HG02852 (cell line): ENCODE measurements around the gene INPP5K.
"Not testable (repeated sequence)": the region's sequence is repeated elsewhere in the genome, so short reads cannot be mapped to it uniquely, and the experiment has no call there.

Source experiments
- ATAC-seq: cut with Tn5 transposase; IDR thresholded peaks from one replicate; pipeline ENCODE4 v1.9.1; 2021; ENCODE audit warnings: mild to moderate bottlenecking, moderate library complexity; ENCODE audit not compliant: unreplicated experiment

Gene INPP5K

GRCh38 chr17:1508709-1509108 lies 7.7 kb downstream of the INPP5K start:
- not testable (repeated sequence) for ATAC-seq

- no peak for ATAC-seq
These were observed 9.7 kb downstream of the INPP5K start for GRCh38 chr17:1506649-1507267.

GRCh38 chr17:1505586-1505985 lies 10.8 kb downstream of the INPP5K start:
- ATAC-seq: no peak

- ATAC-seq: no peak
These were observed 11.5 kb downstream of the INPP5K start for GRCh38 chr17:1504866-1505265.

- no peak for ATAC-seq
These were observed 12.7 kb downstream of the INPP5K start for GRCh38 chr17:1503699-1504098.

GRCh38 chr17:1498869-1499268 lies 17.5 kb downstream of the INPP5K start:
- no peak for ATAC-seq

GRCh38 chr17:1498233-1498632 lies 18.2 kb downstream of the INPP5K start:
- ATAC-seq: no peak

GRCh38 chr17:1497831-1498230 lies 18.6 kb downstream of the INPP5K start:
- no peak for ATAC-seq

- no peak for ATAC-seq
These were observed 19.5 kb downstream of the INPP5K start for GRCh38 chr17:1496869-1497268.

- no peak for ATAC-seq
These were observed 21.0 kb downstream of the INPP5K start for GRCh38 chr17:1495265-1495989.

- ATAC-seq: no peak
These were observed 21.6 kb downstream of the INPP5K start for GRCh38 chr17:1494736-1495253.

GRCh38 chr17:1494203-1494602 lies 22.2 kb downstream of the INPP5K start:
- ATAC-seq: no peak

GRCh38 chr17:1493291-1493980 lies 23.0 kb downstream of the INPP5K start:
- ATAC-seq: no peak

- no peak for ATAC-seq
These were observed 23.9 kb downstream of the INPP5K start, which contains the start of gene MYO1C for GRCh38 chr17:1492249-1493206. MYO1C (minus strand) TSS chr17:1492686; CDS start chr17:1492487, 199 bp downstream.

GRCh38 chr17:1491443-1492248 lies 24.8 kb downstream of the INPP5K start:
- ATAC-seq: peak; percentile 43

GRCh38 chr17:1490643-1491442 lies 25.6 kb downstream of the INPP5K start:
- peak; percentile 55 for ATAC-seq

GRCh38 chr17:1488826-1489270 lies 27.6 kb downstream of the INPP5K start:
- no peak for ATAC-seq

GRCh38 chr17:1487939-1488825 lies 28.2 kb downstream of the INPP5K start:
- ATAC-seq: peak; percentile 27
